Measurements from ENCODE around the gene GUCY1A1. TPM values are rescaled to one million over a fixed set of nuclear protein-coding genes. Genes with fewer than 3 reads are reported as not detected.

The GUCY1A1 gene
- total and polyA plus RNA-seq, 2 of the 4 experiments (the other 2 are of a cell fraction), result 0.19 to 0.54 TPM

- no CpG with 5 or more reads among the region's 1 CpG for WGBS, 2 experiments (ENCODE audit: extremely low coverage in 2 of 2, insufficient read length in 1 of 2)
- Histone ChIP-seq H3K4me1 (ENCODE audit: control insufficient read depth, insufficient read depth, low read length) (no peaks in the 10 kb centered on the region; the same call in 1 of the 2 replicates), H3K79me1 (ENCODE audit: low read depth in 1 of 2, low read length in 2 of 2) (no peaks in the 10 kb centered on the region), H3K9ac (ENCODE audit: low read depth, low read length) (no peak overlapping the region), H3K56ac (ENCODE audit: extremely low read depth, insufficient read depth, low read length) (no peak overlapping the region), H2BK15ac (ENCODE audit: low read depth, low read length) (no peak overlapping the region), H3K4me2 (ENCODE audit: low read depth, low read length) (no peak overlapping the region), H2AFZ (replicated peaks; ENCODE audit: low read length, poor library complexity) (no peak overlapping the region), H3K27ac (ENCODE audit: insufficient read depth, low read length) (no peak overlapping the region), H4K5ac (ENCODE audit: low read depth, low read length) (no peak overlapping the region), H3K18ac (ENCODE audit: low read depth, low read length) (no peak overlapping the region), H3K9me1 (ENCODE audit: insufficient read depth, low read length) (no peaks in the 10 kb centered on the region), H4K20me1 (ENCODE audit: insufficient read depth, low read length) (no peaks in the 10 kb centered on the region), H3K9me3 (ENCODE audit: control insufficient read depth, insufficient read depth, low read length) (no peaks in the 10 kb centered on the region), H2BK120ac (ENCODE audit: low read depth, low read length) (no peak overlapping the region), H3K36me3 (ENCODE audit: control insufficient read depth, insufficient read depth, low read length) (no peaks in the 10 kb centered on the region), H2AK9ac (replicated peaks; ENCODE audit: low read depth, low read length, poor library complexity) (no peak overlapping the region), H3K27me3 (ENCODE audit: control insufficient read depth, insufficient read depth, low read length) (peaks cover 2% of the 10 kb centered on the region; the same call in 1 of the 2 replicates), H2BK5ac (ENCODE audit: low read depth, low read length, poor library complexity, severe bottlenecking) (no peak overlapping the region), H3K4me3 (ENCODE audit: insufficient read depth, low read depth, low read length) (no peak overlapping the region), H2BK20ac (ENCODE audit: low read depth, low read length) (no peak overlapping the region), H4K8ac (ENCODE audit: low read depth in 2 of 2, low read length in 2 of 2) (no peak overlapping the region), H4K91ac (ENCODE audit: insufficient read depth, low read depth, low read length) (no peak overlapping the region), H3K14ac (replicated peaks; ENCODE audit: low read depth, low read length) (no peak overlapping the region), H2AK5ac (ENCODE audit: low read depth, low read length) (no peak overlapping the region), H3K23ac (ENCODE audit: low read depth, low read length) (no peak overlapping the region), H3K4ac (ENCODE audit: low read depth, low read length) (no peak overlapping the region)
- dilution Hi-C loops (cut with HindIII; ENCODE audit: low sequenced_read_pairs, unreplicated experiment) (no loop called here), intact Hi-C loops (cut with micrococcal nuclease) (no loop called here), in situ Hi-C loops (cut with MboI; ENCODE audit: low sequenced_read_pairs) (no loop called here)
- BruUV-seq (replicated peaks), result no TSS peak
- TF ChIP-seq RFX5 (IDR thresholded peaks at IDR 0.05; ENCODE audit: low read depth, low read length) (no peak), MAZ (IDR thresholded peaks at IDR 0.05; ENCODE audit: borderline replicate concordance, low read depth, low read length) (no peak), ELK1 (IDR thresholded peaks at IDR 0.05; ENCODE audit: borderline replicate concordance, low read depth, low read length) (no peak), FOS (IDR thresholded peaks at IDR 0.05; ENCODE audit: low read depth, low read length) (no peak), CHD1 (IDR thresholded peaks at IDR 0.05; ENCODE audit: low read depth, low read length) (no peak), MXI1 (IDR thresholded peaks at IDR 0.05; ENCODE audit: borderline replicate concordance, low read depth, low read length) (no peak), RAD21 (IDR thresholded peaks at IDR 0.05; ENCODE audit: low read length) (no peak), USF2 (IDR thresholded peaks at IDR 0.05; ENCODE audit: low read depth, low read length) (no peak), MAFK (IDR thresholded peaks at IDR 0.05; ENCODE audit: low read depth, low read length) (no peak), NFE2L2 (IDR thresholded peaks at IDR 0.05; ENCODE audit: low read depth, low read length) (no peak)
- ATAC-seq (ENCODE audit: low read depth) (no peak), DNase-seq (no peak)
- ChIA-PET POLR2A (ENCODE audit: unreplicated experiment) (no interaction called here), CTCF (interaction anchor here (1.5 kb wide), 1 partner anchor 10 kb away, joined by 3 read pairs; no protein-coding TSS in a partner anchor)
These were observed 25.7 kb downstream of the GUCY1A1 start for GRCh38 chr4:155692361-155692760.
